Upper lobe of left lung (tissue), 6 donors: Measurements from ENCODE around the gene ZFP3. TPM values are rescaled to one million over a fixed set of nuclear protein-coding genes. Genes with fewer than 3 reads are reported as not detected.

ENCODE experiments used
- ATAC-seq, 2 donors: fragments of 200-7000 bp; cut with Tn5 transposase; one replicate each; pipeline ENCODE4 v1.9.1; 2022; ENCODE audit warnings: mild to moderate bottlenecking in 2 of 2, moderate library complexity in 2 of 2; ENCODE audit not compliant: low FRiP score in 2 of 2
- DNase-seq, 2 donors: peaks; one replicate each; pipeline ENCODE4 v3.0.0-alpha.2; 2019 to 2020
- H3K27ac ChIP-seq, 4 donors: fragments of 200-600 bp; sonication (generic); one replicate each; pipeline ENCODE4 v1.5.1; 2016 to 2019
- H3K27me3 ChIP-seq, 4 donors: fragments of 200-600 bp; sonication (generic); one replicate each; pipeline ENCODE4 v1.5.1; 2017 to 2019
- H3K36me3 ChIP-seq, 4 donors: fragments of 200-600 bp; sonication (generic); one replicate each; pipeline ENCODE4 v1.5.1; 2016 to 2019
- H3K4me1 ChIP-seq, 4 donors: fragments of 200-600 bp; sonication (generic); one replicate each; pipeline ENCODE4 v1.5.1; 2018 to 2019
- H3K4me3 ChIP-seq, 4 donors: fragments of 200-600 bp; sonication (generic); one replicate each; pipeline ENCODE4 v1.5.1; 2017 to 2019; ENCODE audit warnings: mild to moderate bottlenecking in 2 of 4, moderate library complexity in 1 of 4
- H3K9me3 ChIP-seq, 4 donors: fragments of 200-600 bp; sonication (generic); one replicate each; pipeline ENCODE4 v1.5.1; 2018 to 2019
- CTCF ChIP-seq, 6 experiments: fragments of 450-650 bp in 4 of 6; fragments of 200-600 bp in 2 of 6; sonication (generic) in 2 of 6; IDR thresholded peaks; one replicate each; pipeline ENCODE4 v1.5.1; 2016 to 2019; ENCODE audit warnings: antibody characterized with exemption in 6 of 6
- EP300 ChIP-seq, 4 donors: sonication (generic); formaldehyde crosslinking; IDR thresholded peaks; one replicate each; pipeline ENCODE4 v1.5.1; 2017; ENCODE audit warnings: antibody characterized with exemption in 4 of 4, control low read depth in 2 of 4
- POLR2A ChIP-seq, 4 donors: fragments of 450-650 bp; IDR thresholded peaks; one replicate each; pipeline ENCODE4 v1.5.1; 2016 to 2017; ENCODE audit warnings: antibody characterized with exemption in 4 of 4, mild to moderate bottlenecking in 2 of 4
- POLR2AphosphoS5 ChIP-seq, 2 donors: sonication (generic); formaldehyde crosslinking; IDR thresholded peaks; one replicate each; pipeline ENCODE4 v1.5.1; 2017; ENCODE audit warnings: antibody characterized with exemption in 2 of 2
- WGBS, 2 donors: methylation state at CpG; one replicate each; pipeline ENCODE4 v1.1.5; 2017 to 2018; 5-methylcytosine and 5-hydroxymethylcytosine counted together
- total RNA-seq, 6 donors: library from RNA; depleted of rRNA in 4 of 6; stranded (reverse); fragments of >200 nt in 4 of 6; gene quantifications; one replicate each; pipeline versions ENCODE4 v1.1.0 to v1.2.1, GENCODE V29; 2016 to 2021
- donor health status: DM: no; HTN: no; CAD: no; lungs with moderate emphysema.
- donor health status: DM: no; HTN: yes; CAD: no; lungs with severe emphysema.

ZFP3 gene
- total RNA-seq, 6 donors from 2014 or later, result 0.89 to 9.7 (median 5.3) TPM

- Histone ChIP-seq H3K9me3 (peaks cover 0 to 21% (median 13%) of the 10 kb centered on the region in 4 donors), H3K36me3 (peaks cover 0 to 9% (median 1%) of the 10 kb centered on the region in 4 donors), H3K4me1 (peaks cover 0 to 12% (median 9%) of the 10 kb centered on the region in 4 donors), H3K27ac (no peak overlapping the region), H3K27me3 (peaks cover 0 to 5% (median 0%) of the 10 kb centered on the region in 4 donors), H3K4me3 (no peak overlapping the region)
- TF ChIP-seq EP300 (IDR thresholded peaks at IDR 0.05) (no peak), POLR2A (IDR thresholded peaks at IDR 0.05) (no peak), POLR2AphosphoS5 (IDR thresholded peaks at IDR 0.05) (no peak), CTCF (IDR thresholded peaks at IDR 0.05) (no peak)
- no peak for ATAC-seq
- DNase-seq, result no peak
- 88 to 93% methylated on average over 6 of the region's 6 CpGs for WGBS, 2 donors
These were observed 22.6 kb downstream of the ZFP3 start for GRCh38 chr17:5100832-5101231.

DNA sequence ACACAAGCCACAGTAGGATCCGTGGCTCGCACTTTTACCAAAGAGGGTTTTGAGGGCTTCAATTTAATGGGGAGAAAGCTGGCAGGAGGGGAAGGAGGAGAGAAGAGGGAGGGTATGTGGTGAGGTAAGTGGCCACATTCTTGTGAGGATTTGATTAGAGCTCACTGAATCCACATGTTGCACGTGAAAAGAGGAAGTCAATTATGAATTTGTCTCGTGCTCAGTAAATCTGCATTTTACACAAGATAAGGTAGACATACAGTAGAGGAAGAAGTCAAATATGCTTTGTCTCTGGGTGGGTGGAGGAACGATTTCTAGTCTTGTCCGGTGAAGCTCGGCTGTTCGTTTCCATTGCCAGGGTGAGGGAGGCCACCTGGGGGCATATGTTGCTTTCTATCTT is 32.5 kb downstream of the ZFP3 start:
- ATAC-seq, result no peak
- Histone ChIP-seq H3K4me3 (peak overlapping the region; percentile 57 to 90 (median 77)), H3K36me3 (peaks cover 4 to 34% (median 11%) of the 10 kb centered on the region in 4 donors), H3K27me3 (peaks cover 0 to 9% (median 2%) of the 10 kb centered on the region in 4 donors), H3K4me1 (peaks cover 11 to 15% (median 14%) of the 10 kb centered on the region in 4 donors), H3K27ac (peak overlapping the region in 3 of 4 donors; percentile 71 to 80 (median 75)), H3K9me3 (peaks cover 0 to 5% (median 0%) of the 10 kb centered on the region in 4 donors)
- DNase-seq, result no peak
- 20% methylated on average over 8 of the region's 8 CpGs for WGBS, 2 donors
- TF ChIP-seq POLR2AphosphoS5 (IDR thresholded peaks at IDR 0.05), result no peak
- no peak for TF ChIP-seq CTCF (IDR thresholded peaks at IDR 0.05)
- no peak for TF ChIP-seq POLR2A (IDR thresholded peaks at IDR 0.05)
- no peak for TF ChIP-seq EP300 (IDR thresholded peaks at IDR 0.05)

GRCh38 chr17:5111402-5112204 is 33.3 kb downstream of the ZFP3 start, which contains the start of gene ZNF232:
ZNF232 (minus strand) TSS chr17:5111878; CDS start chr17:5111822, 56 bp downstream.
- H3K36me3 ChIP-seq, result peaks cover 0 to 26% (median 7%) of the 10 kb centered on the region in 4 donors
- WGBS, 2 donors, result 1 to 6% methylated on average over 9 to 40 of the region's 69 CpGs
- DNase-seq (peak; percentile 95 to 98), ATAC-seq (peak; percentile 97 to 99)
- peak; percentile 34 to 89 for TF ChIP-seq POLR2AphosphoS5 (IDR thresholded peaks at IDR 0.05)
- TF ChIP-seq CTCF (IDR thresholded peaks at IDR 0.05), result peak in 2 of 6 experiments; percentile 26 to 31
- TF ChIP-seq EP300 (IDR thresholded peaks at IDR 0.05), result no peak
- TF ChIP-seq POLR2A (IDR thresholded peaks at IDR 0.05), result peak in 2 of 4 donors; percentile 45 to 79
- H3K4me3 ChIP-seq, result peak within 1 kb of the TSS; percentile 57 to 90 (median 77)
- H3K4me1 ChIP-seq, result peaks cover 11 to 20% (median 14%) of the 10 kb centered on the region in 4 donors
- peaks cover 0 to 17% (median 5%) of the 10 kb centered on the region in 4 donors for H3K27me3 ChIP-seq
- peak within 1 kb of the TSS; percentile 68 to 80 (median 73) for H3K27ac ChIP-seq
- no peaks in the 10 kb centered on the region for H3K9me3 ChIP-seq

DNA sequence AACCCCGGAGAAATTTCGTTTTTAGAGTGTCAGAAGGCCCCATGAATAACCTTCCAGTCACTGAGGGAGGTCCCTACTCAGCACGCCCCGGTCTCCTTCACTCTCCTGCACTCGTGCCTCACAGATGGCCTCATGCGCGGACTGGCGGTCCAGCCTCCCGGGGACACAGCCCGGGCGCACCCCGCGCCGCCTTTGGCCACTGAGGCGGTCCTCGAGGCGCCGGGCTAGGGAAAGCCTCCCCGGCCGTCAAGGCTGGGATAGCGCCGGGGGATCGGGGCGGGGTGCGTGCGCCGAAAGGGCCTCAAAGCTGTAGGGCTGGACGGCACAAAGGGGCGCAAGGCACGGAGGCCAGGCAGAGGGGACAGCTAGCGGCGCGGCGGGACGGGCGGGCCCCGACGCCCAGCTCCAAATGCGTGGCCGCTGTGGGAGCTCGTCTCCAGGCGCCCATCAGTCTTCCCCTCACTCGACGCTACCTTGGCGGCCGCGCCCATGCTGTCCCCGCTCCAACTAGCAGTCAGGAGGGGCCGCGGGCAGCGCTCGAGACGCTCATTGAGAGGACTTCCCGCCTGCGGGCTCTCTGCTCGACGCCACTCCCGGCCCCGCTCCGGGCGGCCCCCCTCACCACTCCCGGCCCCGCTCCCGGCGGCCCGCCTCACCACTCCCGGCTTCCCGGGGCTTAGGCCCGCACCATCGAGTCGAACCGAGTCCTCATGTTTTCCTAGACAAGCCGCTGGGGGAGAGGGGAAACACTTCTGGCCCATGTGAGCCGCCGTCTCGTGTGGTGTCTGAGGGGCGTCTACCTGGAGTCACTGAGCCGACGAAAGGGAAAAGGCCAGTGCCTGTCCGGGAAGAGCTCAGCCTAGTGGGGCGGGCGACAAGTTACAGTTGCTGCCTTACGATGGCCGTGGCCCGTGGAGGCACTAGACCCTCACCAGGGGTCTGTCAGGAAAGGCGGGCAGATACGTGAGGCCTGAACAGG is 37.7 kb downstream of the ZFP3 start, which contains the start of gene USP6:
Gene USP6 (plus strand): TSS at position 360 of the 979 bp plus-strand sequence. CDS start 14,336 bp downstream, outside the sequence.
- TF ChIP-seq POLR2AphosphoS5 (IDR thresholded peaks at IDR 0.05), result no peak

More for the DNA sequence above, 37.7 kb downstream of the ZFP3 start, which contains the start of gene USP6:
- H3K36me3 ChIP-seq, result no peaks in the 10 kb centered on the region
- ATAC-seq, result no peak
- H3K27ac ChIP-seq, result peak within 1 kb of the TSS in 1 of 4 donors; percentile 64
- 30 to 35% methylated on average over 33 to 52 of the region's 87 CpGs for WGBS, 2 donors
- DNase-seq, result peak in 1 of 2 donors; percentile 85
- H3K4me3 ChIP-seq, result peak within 1 kb of the TSS in 2 of 4 donors; percentile 2 to 50
- peaks cover 0 to 17% (median 5%) of the 10 kb centered on the region in 4 donors for H3K27me3 ChIP-seq
- peaks cover 2 to 10% (median 7%) of the 10 kb centered on the region in 4 donors for H3K4me1 ChIP-seq
- H3K9me3 ChIP-seq, result no peaks in the 10 kb centered on the region
